BLaER1 (cell line): ENCODE results near the gene OR6Y1.

Source experiments
- H3K27ac ChIP-seq: shearing (Covaris generic); formaldehyde crosslinking; 2 replicates; pipeline ENCODE4 v1.8.1; 2022
- H3K27me3 ChIP-seq: shearing (Covaris generic); formaldehyde crosslinking; 2 replicates; pipeline ENCODE4 v1.8.1; 2022
- H3K36me3 ChIP-seq: shearing (Covaris generic); formaldehyde crosslinking; 2 replicates; pipeline ENCODE4 v1.8.1; 2022
- H3K4me1 ChIP-seq: shearing (Covaris generic); formaldehyde crosslinking; 2 replicates; pipeline ENCODE4 v1.8.1; 2022
- H3K4me2 ChIP-seq: shearing (Covaris generic); formaldehyde crosslinking; 2 replicates; pipeline ENCODE4 v1.8.1; 2022
- H3K4me3 ChIP-seq: shearing (Covaris generic); formaldehyde crosslinking; 2 replicates; pipeline ENCODE4 v1.8.1; 2022
- H3K9ac ChIP-seq: shearing (Covaris generic); formaldehyde crosslinking; 2 replicates; pipeline ENCODE4 v1.8.1; 2022
- H3K9me3 ChIP-seq: shearing (Covaris generic); formaldehyde crosslinking; 2 replicates; pipeline ENCODE4 v1.8.1; 2022
- H4K20me1 ChIP-seq: shearing (Covaris generic); formaldehyde crosslinking; 2 replicates; pipeline ENCODE4 v1.8.1; 2022
- Cebpa-rat ChIP-seq: shearing (Covaris generic); IDR thresholded peaks from 2 replicates; pipeline ENCODE4 v1.8.1; 2022

The OR6Y1 gene

DNA sequence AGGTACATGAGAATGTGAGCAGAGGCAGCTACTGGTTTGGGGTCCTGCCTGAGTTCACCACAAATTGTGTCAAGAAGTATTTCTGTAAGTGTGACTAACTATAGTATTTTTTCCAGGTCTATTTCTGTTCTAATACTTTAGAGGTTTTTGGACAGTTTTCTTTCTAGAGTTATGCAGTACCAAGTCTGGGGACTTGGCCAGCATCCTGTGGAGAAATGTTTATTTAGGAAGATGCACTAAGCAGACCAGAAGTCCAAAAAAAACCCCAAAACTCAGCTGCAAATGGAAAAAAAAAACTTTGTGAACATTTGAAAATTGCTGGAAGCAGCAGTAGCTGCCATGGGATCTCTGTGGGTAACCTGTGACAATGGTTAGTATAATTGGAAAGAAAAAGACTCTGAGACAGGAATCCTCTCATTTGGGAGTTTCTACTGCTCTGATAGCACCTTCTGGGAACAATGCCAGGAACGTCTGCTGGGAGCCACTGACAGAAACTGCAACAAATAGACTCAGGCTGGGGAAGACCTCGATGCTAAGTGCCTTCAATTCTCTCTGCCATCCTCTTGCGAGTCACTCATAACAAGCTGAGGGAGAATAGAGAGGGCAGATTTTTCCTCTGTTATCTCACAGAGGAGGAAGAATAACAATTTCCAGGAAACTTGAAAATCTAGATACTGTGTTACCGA lies 44.6 kb downstream of the OR6Y1 start:
- Histone ChIP-seq H3K4me1 (no peaks in the 10 kb centered on the region), H3K4me2 (no peak overlapping the region), H4K20me1 (no peaks in the 10 kb centered on the region), H3K36me3 (no peaks in the 10 kb centered on the region), H3K27ac (no peak overlapping the region), H3K4me3 (no peak overlapping the region), H3K9me3 (no peaks in the 10 kb centered on the region), H3K9ac (no peak overlapping the region), H3K27me3 (no peaks in the 10 kb centered on the region)
- no peak for TF ChIP-seq Cebpa-rat

DNA sequence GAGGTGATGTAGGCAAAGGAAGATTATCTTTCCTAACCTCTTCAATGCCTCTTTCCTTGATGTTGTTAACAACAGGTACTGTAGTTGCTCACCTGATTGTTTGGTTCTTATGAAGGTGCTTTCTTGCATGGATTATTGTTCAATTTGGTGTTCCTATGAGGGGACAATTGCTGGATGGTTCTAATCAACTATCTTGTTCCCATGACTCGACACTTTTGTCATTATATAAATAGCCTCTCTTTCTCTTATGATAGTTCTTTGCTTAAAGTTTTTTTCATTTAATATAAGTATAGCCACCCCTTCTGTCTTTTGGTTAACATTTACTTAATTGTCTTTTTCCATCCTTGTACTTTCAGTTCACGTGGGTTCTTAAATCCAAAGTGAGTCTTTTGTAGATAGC lies 46.7 kb downstream of the OR6Y1 start:
- no peaks in the 10 kb centered on the region for H4K20me1 ChIP-seq
- no peaks in the 10 kb centered on the region for H3K27me3 ChIP-seq
- no peaks in the 10 kb centered on the region for H3K36me3 ChIP-seq
- H3K4me3 ChIP-seq, result no peak overlapping the region
- H3K9me3 ChIP-seq, result no peaks in the 10 kb centered on the region
- TF ChIP-seq Cebpa-rat, result no peak
- H3K27ac ChIP-seq, result no peak overlapping the region
- no peak overlapping the region for H3K4me2 ChIP-seq
- H3K4me1 ChIP-seq, result no peaks in the 10 kb centered on the region
- no peak overlapping the region for H3K9ac ChIP-seq

DNA sequence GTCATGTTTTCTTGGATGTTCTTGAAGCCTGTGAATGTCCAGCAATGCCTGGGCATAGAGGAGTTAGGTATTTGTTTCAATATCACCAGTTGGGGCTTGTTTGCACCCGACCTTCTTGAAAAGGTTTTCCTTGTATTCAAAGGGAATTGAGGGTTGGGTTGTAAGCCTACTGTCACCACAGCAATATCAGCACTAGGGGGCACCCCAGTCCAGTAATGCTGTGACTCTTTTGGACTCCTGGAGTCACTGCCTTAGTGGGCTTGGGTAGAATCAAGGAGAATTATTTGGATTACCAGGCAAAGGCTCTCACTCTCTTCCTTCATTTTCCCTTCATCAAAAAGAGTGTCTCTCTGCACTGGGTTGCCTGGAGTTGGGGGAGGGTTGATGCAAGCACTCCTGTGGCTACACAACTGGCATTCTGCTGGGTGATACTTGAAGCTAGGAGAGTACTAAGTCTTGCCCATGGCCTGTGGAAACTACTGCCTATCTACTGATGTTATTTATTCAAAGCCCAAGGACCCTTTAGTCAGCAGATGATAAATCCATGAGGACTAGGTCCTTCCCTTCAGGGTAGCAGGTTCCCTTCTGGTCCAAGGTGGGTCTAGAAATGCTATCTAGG lies 47.7 kb downstream of the OR6Y1 start:
- Histone ChIP-seq H3K9ac (no peak overlapping the region), H3K4me1 (no peaks in the 10 kb centered on the region), H3K27ac (no peak overlapping the region), H3K4me3 (no peak overlapping the region), H3K9me3 (no peaks in the 10 kb centered on the region), H3K27me3 (no peaks in the 10 kb centered on the region), H3K36me3 (no peaks in the 10 kb centered on the region), H3K4me2 (no peak overlapping the region), H4K20me1 (no peaks in the 10 kb centered on the region)
- no peak for TF ChIP-seq Cebpa-rat

GRCh38 chr1:158496374-158496773 lies 57.8 kb downstream of the OR6Y1 start:
- Histone ChIP-seq H3K4me2 (no peak overlapping the region), H3K27me3 (no peaks in the 10 kb centered on the region), H3K4me1 (no peaks in the 10 kb centered on the region), H3K9ac (no peak overlapping the region), H3K36me3 (no peaks in the 10 kb centered on the region), H3K4me3 (no peak overlapping the region), H3K27ac (no peak overlapping the region), H4K20me1 (no peaks in the 10 kb centered on the region), H3K9me3 (no peaks in the 10 kb centered on the region)
- no peak for TF ChIP-seq Cebpa-rat

GRCh38 chr1:158494796-158495195 lies 59.4 kb downstream of the OR6Y1 start:
- TF ChIP-seq Cebpa-rat, result no peak
- Histone ChIP-seq H3K4me2 (no peak overlapping the region), H3K4me1 (no peaks in the 10 kb centered on the region), H4K20me1 (no peaks in the 10 kb centered on the region), H3K9me3 (no peaks in the 10 kb centered on the region), H3K27ac (no peak overlapping the region), H3K27me3 (no peaks in the 10 kb centered on the region), H3K36me3 (no peaks in the 10 kb centered on the region), H3K9ac (no peak overlapping the region), H3K4me3 (no peak overlapping the region)
